ENCODE results near the gene LRRC8A.
"Not testable (repeated sequence)": the region's sequence is repeated elsewhere in the genome, so short reads cannot be mapped to it uniquely, and the experiment has no call there.

Gene LRRC8A

GRCh38 chr9:128961403-128961802 lies 79.5 kb downstream of the LRRC8A start:
- DNase-seq, ATAC-seq: not testable (repeated sequence)
